Measurements from ENCODE around the gene MYO5A.

The MYO5A gene

DNA sequence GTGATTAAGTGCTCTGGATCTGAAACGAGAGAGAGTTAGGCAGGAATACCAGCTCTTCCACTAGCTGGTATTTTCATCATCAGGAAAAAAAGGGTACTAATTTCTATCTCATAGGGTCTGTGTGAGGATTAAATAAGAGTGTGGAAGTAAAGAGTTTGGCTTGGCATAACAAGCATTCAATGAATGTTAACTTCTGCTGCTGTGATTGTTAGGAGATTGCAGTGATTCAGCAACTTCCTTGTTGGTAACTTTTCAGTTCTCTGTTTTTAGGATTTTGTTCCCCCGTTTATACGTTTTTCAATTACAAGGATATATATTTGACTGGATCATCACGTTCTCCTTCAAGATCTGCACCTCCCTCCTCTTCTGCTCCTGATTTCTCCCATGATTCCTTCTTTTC lies 167.2 kb downstream of the MYO5A start:
- no peak overlapping the region for H3K27ac ChIP-seq (replicated peaks)
- H3K27me3 ChIP-seq (ENCODE audit: insufficient read depth, poor library complexity, severe bottlenecking) = no peaks in the 10 kb centered on the region
- DNase-seq (ENCODE audit: low read depth in 1 of 2, low spot score in 1 of 2) = no peak
- TF ChIP-seq, protein P1, sequence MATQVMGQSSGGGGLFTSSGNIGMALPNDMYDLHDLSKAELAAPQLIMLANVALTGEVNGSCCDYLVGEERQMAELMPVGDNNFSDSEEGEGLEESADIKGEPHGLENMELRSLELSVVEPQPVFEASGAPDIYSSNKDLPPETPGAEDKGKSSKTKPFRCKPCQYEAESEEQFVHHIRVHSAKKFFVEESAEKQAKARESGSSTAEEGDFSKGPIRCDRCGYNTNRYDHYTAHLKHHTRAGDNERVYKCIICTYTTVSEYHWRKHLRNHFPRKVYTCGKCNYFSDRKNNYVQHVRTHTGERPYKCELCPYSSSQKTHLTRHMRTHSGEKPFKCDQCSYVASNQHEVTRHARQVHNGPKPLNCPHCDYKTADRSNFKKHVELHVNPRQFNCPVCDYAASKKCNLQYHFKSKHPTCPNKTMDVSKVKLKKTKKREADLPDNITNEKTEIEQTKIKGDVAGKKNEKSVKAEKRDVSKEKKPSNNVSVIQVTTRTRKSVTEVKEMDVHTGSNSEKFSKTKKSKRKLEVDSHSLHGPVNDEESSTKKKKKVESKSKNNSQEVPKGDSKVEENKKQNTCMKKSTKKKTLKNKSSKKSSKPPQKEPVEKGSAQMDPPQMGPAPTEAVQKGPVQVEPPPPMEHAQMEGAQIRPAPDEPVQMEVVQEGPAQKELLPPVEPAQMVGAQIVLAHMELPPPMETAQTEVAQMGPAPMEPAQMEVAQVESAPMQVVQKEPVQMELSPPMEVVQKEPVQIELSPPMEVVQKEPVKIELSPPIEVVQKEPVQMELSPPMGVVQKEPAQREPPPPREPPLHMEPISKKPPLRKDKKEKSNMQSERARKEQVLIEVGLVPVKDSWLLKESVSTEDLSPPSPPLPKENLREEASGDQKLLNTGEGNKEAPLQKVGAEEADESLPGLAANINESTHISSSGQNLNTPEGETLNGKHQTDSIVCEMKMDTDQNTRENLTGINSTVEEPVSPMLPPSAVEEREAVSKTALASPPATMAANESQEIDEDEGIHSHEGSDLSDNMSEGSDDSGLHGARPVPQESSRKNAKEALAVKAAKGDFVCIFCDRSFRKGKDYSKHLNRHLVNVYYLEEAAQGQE (IDR thresholded peaks at IDR 0.05; ENCODE audit: insufficient replicate concordance, low read depth) = no peak
- TF ChIP-seq, protein P2, sequence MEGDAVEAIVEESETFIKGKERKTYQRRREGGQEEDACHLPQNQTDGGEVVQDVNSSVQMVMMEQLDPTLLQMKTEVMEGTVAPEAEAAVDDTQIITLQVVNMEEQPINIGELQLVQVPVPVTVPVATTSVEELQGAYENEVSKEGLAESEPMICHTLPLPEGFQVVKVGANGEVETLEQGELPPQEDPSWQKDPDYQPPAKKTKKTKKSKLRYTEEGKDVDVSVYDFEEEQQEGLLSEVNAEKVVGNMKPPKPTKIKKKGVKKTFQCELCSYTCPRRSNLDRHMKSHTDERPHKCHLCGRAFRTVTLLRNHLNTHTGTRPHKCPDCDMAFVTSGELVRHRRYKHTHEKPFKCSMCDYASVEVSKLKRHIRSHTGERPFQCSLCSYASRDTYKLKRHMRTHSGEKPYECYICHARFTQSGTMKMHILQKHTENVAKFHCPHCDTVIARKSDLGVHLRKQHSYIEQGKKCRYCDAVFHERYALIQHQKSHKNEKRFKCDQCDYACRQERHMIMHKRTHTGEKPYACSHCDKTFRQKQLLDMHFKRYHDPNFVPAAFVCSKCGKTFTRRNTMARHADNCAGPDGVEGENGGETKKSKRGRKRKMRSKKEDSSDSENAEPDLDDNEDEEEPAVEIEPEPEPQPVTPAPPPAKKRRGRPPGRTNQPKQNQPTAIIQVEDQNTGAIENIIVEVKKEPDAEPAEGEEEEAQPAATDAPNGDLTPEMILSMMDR (IDR thresholded peaks at IDR 0.05; ENCODE audit: insufficient read depth, low read length) = no peak
- TF ChIP-seq GABPA (IDR thresholded peaks at IDR 0.05; ENCODE audit: low read depth) (no peak), POLR2AphosphoS5 (IDR thresholded peaks at IDR 0.05; ENCODE audit: low read depth) (no peak), SPI1 (IDR thresholded peaks at IDR 0.05; ENCODE audit: borderline replicate concordance, low read depth) (no peak)
- H3K4me3 ChIP-seq (replicated peaks; ENCODE audit: insufficient read depth, low read length) = no peak overlapping the region

DNA sequence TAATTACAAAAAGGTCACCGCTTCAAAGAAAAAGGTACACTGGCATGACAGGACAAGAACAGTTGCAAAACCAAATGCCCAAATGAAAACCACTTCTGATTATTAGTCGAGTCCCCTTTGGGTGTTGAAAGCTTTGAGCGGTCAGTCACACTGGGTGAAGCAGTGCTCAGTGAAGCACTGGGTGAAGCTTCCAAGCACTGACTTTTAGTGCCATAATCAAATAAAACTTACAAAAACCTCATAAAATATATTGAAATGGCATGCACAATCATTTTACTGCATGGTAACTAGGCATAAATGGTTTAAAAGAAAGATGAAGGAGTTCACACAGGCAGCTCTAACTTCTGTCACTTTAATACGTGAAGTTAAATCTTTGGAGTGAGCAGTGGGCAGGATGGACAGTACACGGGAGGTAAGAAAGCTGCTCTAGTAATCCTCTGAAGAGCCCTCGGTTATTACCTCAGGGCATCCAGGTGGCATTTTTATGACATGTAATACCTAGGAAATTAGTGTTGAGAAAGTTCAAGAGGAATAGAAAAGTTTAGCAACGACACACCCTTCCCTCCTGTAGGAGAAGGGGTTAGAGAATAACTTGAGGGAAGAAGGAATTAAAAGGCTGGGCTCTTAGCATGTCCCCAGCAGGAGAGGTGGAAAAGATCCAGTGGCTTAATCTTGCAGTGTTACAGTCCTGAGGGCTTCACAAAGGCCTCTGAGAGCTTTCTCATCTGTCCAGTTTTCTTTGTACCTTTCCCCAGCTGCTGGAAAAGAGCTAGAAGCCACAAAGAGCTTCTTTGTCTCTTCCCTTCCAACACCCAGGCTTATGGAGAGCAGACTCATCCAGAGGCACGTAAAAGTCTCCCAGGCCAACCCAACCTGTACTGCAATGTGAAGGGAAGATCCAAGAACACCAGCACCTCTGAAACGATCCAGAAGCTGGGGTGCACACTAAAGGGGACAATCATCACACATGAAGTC lies 168.2 kb downstream of the MYO5A start:
- no peak for DNase-seq (ENCODE audit: low read depth in 1 of 2, low spot score in 1 of 2)
- Histone ChIP-seq H3K4me3 (replicated peaks; ENCODE audit: insufficient read depth, low read length) (no peak overlapping the region), H3K27me3 (ENCODE audit: insufficient read depth, poor library complexity, severe bottlenecking) (no peaks in the 10 kb centered on the region)

DNA sequence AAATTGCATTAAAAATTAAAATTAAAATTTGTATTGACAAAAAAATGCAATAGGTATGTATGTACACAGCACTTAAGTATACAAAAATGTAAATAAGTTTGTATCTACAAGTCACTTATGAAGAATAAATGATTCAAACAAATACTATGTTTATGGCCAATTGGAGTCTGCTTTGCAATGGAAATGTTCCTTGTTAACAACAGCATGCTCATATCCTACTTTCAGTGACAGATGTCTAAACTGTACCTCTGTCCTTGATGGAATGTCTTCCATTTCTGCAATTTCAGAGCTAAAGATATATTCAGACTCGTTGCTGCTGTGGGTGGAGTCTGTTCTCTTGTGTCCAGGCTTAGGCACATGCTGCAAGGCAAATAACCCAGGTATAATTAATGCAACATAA lies 169.0 kb downstream of the MYO5A start:
- Histone ChIP-seq H3K27me3 (ENCODE audit: insufficient read depth, poor library complexity, severe bottlenecking) (no peaks in the 10 kb centered on the region), H3K27ac (replicated peaks) (no peak overlapping the region), H3K4me3 (replicated peaks; ENCODE audit: insufficient read depth, low read length) (no peak overlapping the region)
- no peak for DNase-seq (ENCODE audit: low read depth in 1 of 2, low spot score in 1 of 2)
- TF ChIP-seq SPI1 (IDR thresholded peaks at IDR 0.05; ENCODE audit: borderline replicate concordance, low read depth) = no peak
- TF ChIP-seq, protein P2 (IDR thresholded peaks at IDR 0.05; ENCODE audit: insufficient read depth, low read length) = no peak
- TF ChIP-seq, protein P1 (IDR thresholded peaks at IDR 0.05; ENCODE audit: insufficient replicate concordance, low read depth) = no peak
- no peak for TF ChIP-seq GABPA (IDR thresholded peaks at IDR 0.05; ENCODE audit: low read depth)
- no peak for TF ChIP-seq POLR2AphosphoS5 (IDR thresholded peaks at IDR 0.05; ENCODE audit: low read depth)

More for the DNA sequence above, 168.2 kb downstream of the MYO5A start:
- TF ChIP-seq, protein P2 (IDR thresholded peaks at IDR 0.05; ENCODE audit: insufficient read depth, low read length) = no peak
- TF ChIP-seq GABPA (IDR thresholded peaks at IDR 0.05; ENCODE audit: low read depth) (no peak), SPI1 (IDR thresholded peaks at IDR 0.05; ENCODE audit: borderline replicate concordance, low read depth) (no peak), POLR2AphosphoS5 (IDR thresholded peaks at IDR 0.05; ENCODE audit: low read depth) (no peak)
- TF ChIP-seq, protein P1 (IDR thresholded peaks at IDR 0.05; ENCODE audit: insufficient replicate concordance, low read depth) = no peak
- H3K27ac ChIP-seq (replicated peaks) = no peak overlapping the region
